HCT116 (cell line): Measurements from ENCODE around the gene ATP5PO. TPM values are rescaled to one million over a fixed set of nuclear protein-coding genes. Genes with fewer than 3 reads are reported as not detected.

Experiments
- ATAC-seq: fragments of 200-7000 bp; cut with Tn5 transposase; 2 replicates; pipeline ENCODE4 v1.9.1; 2020; ENCODE audit warnings: mild to moderate bottlenecking, moderate library complexity
- BruUV-seq: library from RNA; stranded (reverse); fragments of 400-500 nt; replicated peaks from 2 replicates; lab custom pipeline; 2021; lab: Mats Ljungman, UMichigan
- CTCF ChIA-PET: fragments of 300-600 bp; sonication (Branson Sonifier 250); formaldehyde crosslinking; loops from one replicate; lab custom pipeline; 2021; ENCODE audit warnings: antibody characterized with exemption; lab: Charles Lee
- POLR2A ChIA-PET: fragments of 300-600, 350-600 bp; sonication (Branson Sonifier 250); formaldehyde crosslinking; loops from one replicate; lab custom pipeline; 2021; ENCODE audit warnings: antibody characterized with exemption; lab: Charles Lee
- RAD21 ChIA-PET, 2 experiments: fragments of 300-600 bp; sonication (Branson Sonifier 250); formaldehyde crosslinking; loops; one replicate each; lab custom pipeline; 2023; ENCODE audit warnings: low total read pairs in 2 of 2; ENCODE audit not compliant: uncharacterized antibody in 2 of 2, unreplicated experiment in 2 of 2, low non-redundant PET in 1 of 2; lab: Charles Lee
- DNase-seq: peaks from one replicate; pipeline ENCODE4 v3.0.0-alpha.2; 2010; ENCODE audit warnings: low read depth, low spot score
- H2AFZ ChIP-seq: fragments of 200-600 bp; shearing (Covaris generic), sonication (generic); 2 replicates; pipeline ENCODE4 v1.6.1; 2017; ENCODE audit warnings: low read depth, mixed run types, mixed read lengths, antibody characterized with exemption, low read length; ENCODE audit not compliant: poor library complexity, severe bottlenecking
- H3K27ac ChIP-seq: 2 replicates; pipeline ENCODE4 v1.5.1; 2012; ENCODE audit warnings: low read depth, low read length
- H3K27me3 ChIP-seq: fragments of 200-600 bp; sonication (generic); 2 replicates; pipeline ENCODE4 v1.6.1; 2016; ENCODE audit warnings: mixed run types, low read length, mixed read lengths; ENCODE audit not compliant: insufficient read depth
- H3K36me3 ChIP-seq, 2 experiments: fragments of 200-500 bp in 1 of 2; fragments of 200-600 bp in 1 of 2; sonication (Bioruptor generic) in 1 of 2; sonication (generic) in 1 of 2; 2 replicates each; pipeline versions ENCODE4 v1.5.1 to v1.6.1; 2014 to 2016; ENCODE audit warnings: low read length in 2 of 2, inconsistent platforms in 1 of 2, mixed read lengths in 1 of 2, mixed run types in 1 of 2; ENCODE audit not compliant: insufficient read depth in 2 of 2, control insufficient read depth in 1 of 2
- H3K4me1 ChIP-seq, 2 experiments: fragments of 200-600 bp in 1 of 2; sonication (generic) in 1 of 2; 2 replicates each; pipeline versions ENCODE4 v1.5.1 to v1.6.1; 2012 to 2017; ENCODE audit warnings: low read length in 2 of 2, inconsistent platforms in 1 of 2, mild to moderate bottlenecking in 1 of 2, mixed read lengths in 1 of 2, mixed run types in 1 of 2, moderate library complexity in 1 of 2; ENCODE audit not compliant: insufficient read depth in 2 of 2, control insufficient read depth in 1 of 2
- H3K4me2 ChIP-seq: fragments of 200-600 bp; sonication (generic); 2 replicates; pipeline ENCODE4 v1.6.1; 2017; ENCODE audit warnings: mixed run types, low read length, mixed read lengths
- H3K4me3 ChIP-seq, 2 experiments: fragments of 200-600 bp in 1 of 2; sonication (generic) in 1 of 2; replicated peaks in 1 of 2; 2 replicates each; pipeline ENCODE4 v1.5.1; 2011 to 2016; ENCODE audit warnings: low read length in 2 of 2, control low read depth in 1 of 2, low read depth in 1 of 2, mild to moderate bottlenecking in 1 of 2, mixed read lengths in 1 of 2, mixed run types in 1 of 2
- H3K79me2 ChIP-seq: fragments of 200-600 bp; sonication (generic); 2 replicates; pipeline ENCODE4 v1.6.1; 2017; ENCODE audit warnings: mild to moderate bottlenecking, mixed run types, low read length, moderate library complexity, mixed read lengths; ENCODE audit not compliant: insufficient read depth
- H3K9ac ChIP-seq: fragments of 200-600 bp; sonication (generic); 2 replicates; pipeline ENCODE4 v1.6.1; 2016; ENCODE audit warnings: low read length, mixed read lengths
- H3K9me2 ChIP-seq: fragments of 200-600 bp; sonication (generic), shearing (Covaris generic); 2 replicates; pipeline ENCODE4 v1.6.1; 2017; ENCODE audit warnings: mixed run types, mild to moderate bottlenecking, moderate library complexity; ENCODE audit not compliant: insufficient read depth
- H3K9me3 ChIP-seq, 2 experiments: fragments of 200-500 bp in 1 of 2; fragments of 200-600 bp in 1 of 2; sonication (Bioruptor generic) in 1 of 2; sonication (generic) in 1 of 2; 2 replicates each; pipeline ENCODE4 v1.6.1; 2014 to 2017; ENCODE audit warnings: low read length in 2 of 2, mixed read lengths in 2 of 2, inconsistent platforms in 1 of 2, low read depth in 1 of 2, mild to moderate bottlenecking in 1 of 2, mixed run types in 1 of 2, moderate library complexity in 1 of 2; ENCODE audit not compliant: control insufficient read depth in 1 of 2, insufficient read depth in 1 of 2
- H4K20me1 ChIP-seq: fragments of 200-600 bp; sonication (generic), shearing (Covaris generic); 2 replicates; pipeline ENCODE4 v1.6.1; 2017; ENCODE audit warnings: mixed run types, mild to moderate bottlenecking, moderate library complexity; ENCODE audit not compliant: insufficient read depth
- CBX3 ChIP-seq: IDR thresholded peaks from 2 replicates; pipeline ENCODE4 v1.6.1; 2012; ENCODE audit warnings: low read depth
- CTCF ChIP-seq, 3 experiments: fragments of 200-600 bp in 1 of 3; sonication (generic) in 1 of 3; IDR thresholded peaks in 2 of 3; conservative IDR thresholded peaks in 1 of 3; 2 replicates each; pipeline ENCODE4 v1.5.1; 2012 to 2017; ENCODE audit warnings: low read depth in 2 of 3, low read length in 2 of 3, antibody characterized with exemption in 1 of 3, borderline replicate concordance in 1 of 3, control low read depth in 1 of 3, mild to moderate bottlenecking in 1 of 3, mixed read lengths in 1 of 3, mixed run types in 1 of 3, moderate library complexity in 1 of 3; ENCODE audit not compliant: insufficient read depth in 1 of 3
- EZH2 ChIP-seq: fragments of 200-600 bp; sonication (generic); IDR thresholded peaks from 2 replicates; pipeline ENCODE4 v1.6.1; 2017; ENCODE audit warnings: antibody characterized with exemption, mixed run types
- EZH2phosphoT487 ChIP-seq: fragments of 200-600 bp; IDR thresholded peaks from 2 replicates; pipeline ENCODE4 v1.6.1; 2018; ENCODE audit warnings: antibody characterized with exemption, borderline replicate concordance
- POLR2AphosphoS5 ChIP-seq: IDR thresholded peaks from 2 replicates; pipeline ENCODE4 v1.6.1; 2011; ENCODE audit warnings: mild to moderate bottlenecking, low read depth, low read length, moderate library complexity
- intact Hi-C: fragments of 100-400 bp; cut with micrococcal nuclease; formaldehyde crosslinking; loops from 2 replicates; pipeline ENCODE4 v1.10.0; 2022
- total RNA-seq: library from RNA; stranded (reverse); gene quantifications from one replicate; pipeline ENCODE4 v1.2.1, GENCODE V29; 2021; ENCODE audit not compliant: unreplicated experiment

ATP5PO gene
- total RNA-seq, 1 experiment from 2014 or later: 238 TPM

GRCh38 chr21:33945652-33946270 lies 30.2 kb upstream of the ATP5PO start:
- Histone ChIP-seq H3K4me2 (peak overlapping the region; percentile 86; the same call in 1 of the 2 replicates), H3K9me2 (no peaks in the 10 kb centered on the region), H3K27ac (peak overlapping the region; percentile 86; the same call in 1 of the 2 replicates), H3K36me3 (no peaks in the 10 kb centered on the region), H3K9ac (no peak overlapping the region), H3K9me3 (no peaks in the 10 kb centered on the region), H3K27me3 (no peaks in the 10 kb centered on the region), H2AFZ (peak overlapping the region; percentile 55), H3K4me1 (peaks cover 32 to 43% of the 10 kb centered on the region in 2 experiments), H3K4me3 (no peak overlapping the region), H3K79me2 (no peaks in the 10 kb centered on the region), H4K20me1 (no peaks in the 10 kb centered on the region)
- CTCF ChIA-PET: interaction anchor here (2.7 kb wide), 1 partner anchor 22 kb away, joined by 15 read pairs; no protein-coding TSS in a partner anchor
- DNase-seq (no peak), ATAC-seq (no peak)
- intact Hi-C loops: loop anchor here (10.0 kb wide), 1 partner anchor 129 kb away; the partner anchor contains the start of genes MRPS6 and SLC5A3
- RAD21 ChIA-PET: interaction anchor here in 1 of 2 experiments (0.9 kb wide), 1 partner anchor 21 kb away, joined by 3 read pairs; no protein-coding TSS in a partner anchor
- no TSS peak for BruUV-seq
- TF ChIP-seq EZH2: no peak
- no peak for TF ChIP-seq POLR2AphosphoS5
- TF ChIP-seq CTCF (IDR thresholded peaks at IDR 0.05 in 2 of 3, conservative IDR thresholded peaks at IDR 0.05 in 1 of 3; ENCODE audit: borderline replicate concordance in 1 of 3, insufficient read depth in 1 of 3, low read depth in 2 of 3, low read length in 2 of 3): no peak
- TF ChIP-seq EZH2phosphoT487: no peak
- TF ChIP-seq CBX3: no peak
- TF ChIP-seq, all 23 proteins: peak for 0
- POLR2A ChIA-PET: no interaction called here
